HG03460 (cell line): Measurements from ENCODE around the gene HAUS2.

Source experiments
- ATAC-seq: cut with Tn5 transposase; IDR thresholded peaks from one replicate; pipeline ENCODE4 v1.9.1; 2021; ENCODE audit not compliant: unreplicated experiment

Gene HAUS2

DNA sequence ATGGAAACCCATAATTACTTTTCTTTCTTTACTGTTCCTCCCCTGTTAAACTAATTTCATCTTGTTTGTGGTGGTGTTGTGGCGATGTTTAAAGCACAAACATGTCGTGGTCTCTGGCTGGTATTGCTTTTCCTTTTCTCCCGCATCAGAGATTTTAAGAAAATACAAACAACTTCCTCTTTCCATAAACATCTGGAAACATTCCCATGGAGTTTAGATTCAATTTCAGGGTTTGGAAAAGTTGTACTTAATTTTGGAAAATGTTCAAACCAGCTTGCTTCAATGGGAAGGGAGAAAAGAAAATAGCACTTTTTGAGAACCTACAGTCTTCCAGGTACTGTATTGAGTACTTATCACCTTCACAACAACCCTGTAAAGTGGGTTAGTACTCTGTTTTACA, 57.2 kb downstream of the HAUS2 start:
- ATAC-seq: no peak

DNA sequence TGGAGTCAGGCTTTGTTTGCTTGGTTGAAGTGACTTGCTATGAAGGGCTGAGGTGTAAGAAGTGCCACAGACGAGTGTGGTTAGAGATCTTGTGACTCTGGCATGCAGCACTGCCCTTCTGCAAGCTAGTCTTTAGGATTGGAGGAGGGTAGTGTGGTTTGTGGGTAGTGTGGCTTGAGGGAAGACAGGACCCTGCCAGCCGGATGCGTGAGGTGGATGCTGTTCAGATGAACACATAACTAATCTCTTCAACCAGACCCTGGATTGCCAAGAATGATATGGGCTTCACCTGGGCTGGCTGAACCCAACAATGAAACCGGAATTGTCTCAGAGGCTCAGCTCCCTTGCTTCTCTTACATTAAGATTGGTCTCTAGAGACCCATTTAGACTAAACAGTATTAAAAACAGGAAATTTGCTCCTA, 59.5 kb downstream of the HAUS2 start:
- peak; percentile 53 for ATAC-seq

DNA sequence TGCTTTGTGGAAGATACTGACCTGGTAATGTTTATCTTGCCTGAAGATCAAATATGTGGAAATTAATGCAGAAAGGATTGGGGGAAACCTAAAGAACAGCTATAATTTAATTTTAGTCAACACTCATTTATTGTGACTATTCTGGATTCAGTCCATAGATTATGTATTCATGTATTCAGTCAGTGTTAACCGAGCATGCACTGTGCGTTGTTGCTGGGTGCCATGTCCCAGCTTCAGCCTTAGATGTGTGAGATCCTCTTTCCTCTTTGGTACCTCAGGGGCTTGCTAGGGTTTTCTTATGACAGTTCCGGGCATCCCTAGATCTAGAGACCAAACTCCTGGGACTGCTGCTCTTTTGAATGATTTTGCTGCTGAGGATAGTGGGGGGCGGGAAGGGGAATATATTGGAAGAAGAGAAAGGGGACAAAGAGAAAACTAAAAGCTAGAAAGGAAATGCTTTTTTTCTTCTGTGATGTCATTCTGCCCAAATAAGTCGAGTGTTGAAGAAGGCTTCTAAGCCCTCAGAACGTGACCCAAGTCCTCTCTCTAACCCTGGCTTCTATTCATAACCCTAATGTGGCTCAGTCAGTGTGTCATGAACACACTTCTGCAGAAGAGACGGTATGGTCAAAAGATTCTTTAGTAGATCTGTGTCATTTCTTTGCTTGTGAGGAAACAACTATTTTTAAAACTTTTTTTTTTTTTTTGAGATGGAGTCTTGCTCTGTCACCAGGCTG, 60.3 kb downstream of the HAUS2 start:
- ATAC-seq: no peak

DNA sequence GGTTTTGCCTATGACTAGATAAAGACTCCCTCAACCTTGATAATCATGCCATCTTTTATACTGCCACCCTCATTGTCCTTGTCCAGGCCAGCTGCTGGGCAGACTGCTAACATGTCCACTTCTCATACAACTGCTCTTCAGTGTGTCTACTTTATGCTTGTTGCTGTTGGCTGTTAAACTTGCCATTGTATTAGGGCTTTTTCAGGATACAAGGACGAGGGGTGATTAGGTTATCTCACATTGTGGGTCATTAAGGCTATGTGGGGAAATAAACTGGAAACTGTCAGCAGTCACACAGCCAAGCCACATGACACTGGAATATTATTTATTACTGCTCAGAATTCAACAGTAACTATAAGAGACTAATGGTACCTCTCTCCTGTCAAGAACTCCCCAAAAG, 62.9 kb downstream of the HAUS2 start:
- no peak for ATAC-seq

DNA sequence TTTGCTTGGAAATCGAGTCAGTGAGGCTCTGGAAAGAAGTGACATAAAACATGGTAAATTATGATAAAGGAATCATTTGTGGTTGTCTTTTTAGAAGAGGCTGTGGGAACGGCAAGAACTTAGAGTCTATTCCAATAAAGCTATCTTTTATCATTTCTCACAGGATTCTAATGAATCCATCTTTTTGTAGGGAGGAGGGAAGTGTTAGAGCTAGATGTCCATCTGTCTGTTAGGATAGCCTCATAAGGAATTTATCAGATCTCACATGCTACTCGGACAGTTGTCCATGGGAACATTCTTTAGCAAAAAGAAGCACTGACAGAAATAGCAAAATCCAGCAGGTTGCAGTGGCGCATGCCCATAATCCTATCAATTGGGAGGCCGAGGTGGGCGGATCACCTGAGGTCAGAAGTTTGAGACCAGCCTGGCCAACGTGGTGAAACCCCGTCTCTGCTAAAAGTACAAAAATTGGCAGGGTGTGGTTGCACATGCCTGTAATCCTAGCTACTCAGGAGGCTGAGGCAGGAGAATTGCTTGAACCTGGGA, 63.8 kb downstream of the HAUS2 start:
- ATAC-seq: no peak

DNA sequence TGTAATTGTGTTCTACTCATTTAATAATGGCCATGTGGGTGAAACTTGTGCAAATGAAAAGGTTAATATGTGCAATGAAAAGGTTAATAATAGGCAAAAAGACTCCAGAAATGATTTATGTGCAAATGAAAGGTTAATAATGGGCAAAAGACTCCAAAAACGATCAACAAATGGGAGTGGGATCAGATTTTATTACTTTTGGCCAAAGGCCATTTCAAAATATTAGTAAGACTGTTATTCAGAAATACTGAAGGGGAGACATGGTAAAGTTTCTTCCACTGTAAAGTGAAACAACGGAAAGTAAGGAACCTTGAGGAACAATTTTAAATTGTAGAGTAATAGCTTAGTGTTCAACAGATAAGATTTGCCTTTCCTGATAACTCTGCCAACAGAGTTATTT, 67.5 kb downstream of the HAUS2 start:
- no peak for ATAC-seq
